Right hindlimb (tissue), 1 donor: ENCODE data around the gene CACNG1.
"Not testable (repeated sequence)": the region's sequence is repeated elsewhere in the genome, so short reads cannot be mapped to it uniquely, and the experiment has no call there.

Source experiments
- DNase-seq: peaks from one replicate; pipeline ENCODE4 v3.0.0-alpha.2; 2018

The CACNG1 gene

GRCh38 chr17:67026341-67026740 lies 18.0 kb upstream of the CACNG1 start:
- DNase-seq: no peak

DNA sequence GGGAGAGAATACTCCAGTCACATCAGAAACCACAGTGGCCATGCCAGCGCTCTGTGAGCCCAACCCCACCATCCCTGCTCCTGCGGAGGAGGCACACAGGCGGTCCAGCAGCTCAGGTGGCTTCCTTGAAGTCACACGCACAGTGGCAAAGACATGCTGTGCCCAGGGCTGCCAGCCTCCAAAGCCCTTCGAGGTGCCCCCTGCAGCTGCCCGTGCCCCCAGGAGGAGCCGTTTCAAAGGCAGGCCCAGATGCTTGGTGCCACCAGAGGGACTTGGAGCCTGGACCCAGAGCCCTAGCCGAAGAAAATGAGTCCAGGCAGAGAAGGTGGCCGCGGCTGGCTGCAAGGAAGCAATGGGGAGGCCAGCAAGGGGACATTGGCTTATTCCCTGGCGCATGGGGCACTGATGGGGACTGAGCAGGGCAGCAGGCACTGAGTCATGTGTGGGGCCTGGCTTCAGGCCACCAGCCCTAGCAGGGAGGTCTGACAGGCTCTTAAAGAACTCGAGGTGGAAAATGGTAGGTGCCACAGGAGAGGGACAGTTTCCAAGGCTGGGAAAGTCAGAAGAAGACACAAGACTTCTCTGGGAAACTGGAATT lies 17.2 kb upstream of the CACNG1 start:
- no peak for DNase-seq

DNA sequence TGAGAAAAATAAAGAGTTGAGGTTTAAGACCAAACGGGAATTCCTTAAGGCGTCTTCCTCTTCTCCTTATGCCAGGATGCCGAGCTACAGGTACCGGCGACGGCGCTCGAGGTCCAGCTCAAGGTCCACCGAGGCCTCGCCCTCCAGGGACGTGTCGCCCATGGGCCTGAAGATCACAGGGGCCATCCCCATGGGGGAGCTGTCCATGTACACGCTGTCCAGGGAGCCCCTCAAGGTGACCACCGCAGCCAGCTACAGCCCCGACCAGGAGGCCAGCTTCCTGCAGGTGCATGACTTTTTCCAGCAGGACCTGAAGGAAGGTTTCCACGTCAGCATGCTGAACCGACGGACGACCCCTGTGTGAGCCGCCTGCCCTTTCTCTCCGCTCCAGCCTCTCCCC lies 13.7 kb upstream of the CACNG1 start:
- DNase-seq: no peak

- DNase-seq: no peak
Observed at GRCh38 chr17:67032382-67032781, 12.0 kb upstream of the CACNG1 start.

GRCh38 chr17:67032985-67033384 lies 11.4 kb upstream of the CACNG1 start:
- no peak for DNase-seq

GRCh38 chr17:67033613-67034012 lies 10.7 kb upstream of the CACNG1 start:
- DNase-seq: no peak

- no peak for DNase-seq
Observed at GRCh38 chr17:67035131-67036083, 8.9 kb upstream of the CACNG1 start.

GRCh38 chr17:67038861-67039365 lies 5.4 kb upstream of the CACNG1 start:
- DNase-seq: no peak

DNA sequence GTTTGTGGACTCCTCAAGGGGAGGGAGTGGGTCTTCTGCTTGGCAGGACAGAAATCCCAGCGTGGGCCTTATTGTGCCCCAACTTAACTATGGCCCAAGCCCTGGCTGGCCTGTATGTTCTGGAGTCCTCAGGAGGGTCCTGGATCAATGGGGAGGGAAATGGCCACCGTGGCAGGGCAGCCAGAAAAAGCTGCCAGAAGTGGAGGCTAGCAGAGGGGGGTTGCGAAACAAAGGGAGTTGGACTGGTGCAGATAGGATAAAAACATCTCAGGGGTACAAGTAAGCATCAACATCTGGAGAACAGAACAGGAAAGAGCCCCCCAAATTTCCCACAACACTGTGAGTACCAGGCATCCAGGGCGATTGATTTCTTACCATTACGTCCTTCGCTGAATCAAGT lies 3.7 kb upstream of the CACNG1 start:
- DNase-seq: no peak

GRCh38 chr17:67041119-67041518 lies 3.2 kb upstream of the CACNG1 start:
- not testable (repeated sequence) for DNase-seq

DNA sequence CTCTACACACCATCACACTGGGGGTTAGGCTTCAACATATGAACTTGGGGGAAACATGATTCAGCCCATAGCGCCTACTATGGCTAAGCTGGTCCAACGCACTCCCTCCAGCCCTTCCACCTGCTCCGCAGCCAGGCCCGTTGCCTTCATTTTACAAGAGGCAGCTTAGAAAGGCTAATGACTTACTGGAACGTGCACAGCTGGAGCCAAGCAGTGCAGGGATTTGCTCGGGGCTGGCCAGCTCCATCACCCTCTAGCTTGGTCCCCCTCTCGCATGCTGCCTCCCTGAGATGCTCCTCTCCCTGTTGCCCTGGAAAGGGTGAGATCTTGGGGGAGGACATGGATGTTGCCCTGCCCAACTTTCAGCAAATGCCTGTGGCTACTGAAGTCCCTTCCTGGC lies 2.8 kb upstream of the CACNG1 start:
- DNase-seq: no peak

DNA sequence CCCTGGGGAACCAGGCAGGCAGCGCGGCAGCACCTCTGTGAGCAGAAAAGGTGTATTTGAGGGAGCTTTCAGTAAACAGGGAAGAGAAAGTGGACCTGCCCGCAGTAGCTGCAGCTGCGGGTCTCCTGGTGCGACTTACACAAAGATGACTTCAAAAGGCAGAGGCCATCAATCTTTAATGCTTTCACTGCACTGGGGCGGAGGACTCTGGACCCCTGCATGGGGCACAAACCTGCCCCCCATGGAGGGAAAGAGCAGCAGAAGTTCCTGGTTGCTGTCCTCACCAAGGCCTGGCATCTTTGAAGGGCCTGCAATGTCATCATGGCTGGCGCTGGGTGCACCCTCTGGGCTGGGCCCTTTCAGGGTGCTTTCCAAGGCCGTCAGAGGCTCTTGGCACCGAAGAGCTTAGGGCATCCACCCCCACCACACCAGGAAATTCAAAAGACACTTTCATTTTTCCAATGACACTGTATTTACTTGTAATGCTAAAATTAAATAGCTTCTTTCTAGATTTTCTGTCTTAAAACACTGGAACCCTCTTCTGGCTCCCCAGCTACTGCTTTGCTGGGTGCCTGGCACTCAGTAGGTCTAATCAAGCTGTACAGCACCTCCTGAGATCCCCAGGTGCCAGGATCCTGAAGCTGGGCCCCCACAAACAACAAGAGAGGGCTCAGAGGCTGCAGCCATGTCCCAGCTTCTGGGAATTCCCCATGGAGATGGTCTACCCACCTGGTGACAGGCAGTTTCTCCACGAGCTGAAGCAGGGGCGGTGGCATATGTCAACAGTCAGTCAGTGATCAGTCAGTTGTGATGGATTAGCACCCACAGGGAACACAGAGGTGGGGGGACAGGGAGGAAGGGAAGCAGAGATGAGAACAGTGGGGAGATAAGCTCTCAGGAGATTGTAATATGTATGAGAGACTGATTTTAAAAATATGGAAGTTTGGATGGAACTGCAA lies 2.1 kb upstream of the CACNG1 start:
- no peak for DNase-seq

GRCh38 chr17:67043283-67043682 lies 1.1 kb upstream of the CACNG1 start:
- DNase-seq: no peak

DNA sequence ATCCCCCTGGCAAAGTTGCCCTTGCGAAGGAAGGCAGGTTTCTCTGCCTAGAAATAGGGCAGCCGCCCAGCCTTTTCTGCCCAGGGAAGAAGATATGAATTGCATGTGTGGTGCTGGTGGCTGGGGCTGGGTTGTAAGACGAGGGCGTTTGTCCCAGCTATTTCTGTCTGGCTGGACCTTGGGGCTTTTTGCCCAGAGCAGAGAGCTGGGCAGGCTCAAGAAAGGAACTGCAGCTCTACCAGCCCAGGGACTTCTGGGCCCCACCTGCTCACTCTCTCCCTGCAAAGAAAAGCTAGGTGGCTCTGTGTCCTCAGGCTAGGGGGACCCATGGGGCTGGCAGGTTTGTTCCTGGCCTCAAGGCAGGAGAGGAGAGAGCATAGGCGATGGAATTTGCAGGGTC lies 586 bp downstream of the CACNG1 start:
- no peak for DNase-seq

- DNase-seq: peak; percentile 63
Observed at GRCh38 chr17:67046398-67046797, 2.0 kb downstream of the CACNG1 start.

GRCh38 chr17:67047382-67047781 lies 3.0 kb downstream of the CACNG1 start:
- DNase-seq: no peak

- DNase-seq: no peak
Observed at GRCh38 chr17:67049025-67049739, 4.8 kb downstream of the CACNG1 start.

DNA sequence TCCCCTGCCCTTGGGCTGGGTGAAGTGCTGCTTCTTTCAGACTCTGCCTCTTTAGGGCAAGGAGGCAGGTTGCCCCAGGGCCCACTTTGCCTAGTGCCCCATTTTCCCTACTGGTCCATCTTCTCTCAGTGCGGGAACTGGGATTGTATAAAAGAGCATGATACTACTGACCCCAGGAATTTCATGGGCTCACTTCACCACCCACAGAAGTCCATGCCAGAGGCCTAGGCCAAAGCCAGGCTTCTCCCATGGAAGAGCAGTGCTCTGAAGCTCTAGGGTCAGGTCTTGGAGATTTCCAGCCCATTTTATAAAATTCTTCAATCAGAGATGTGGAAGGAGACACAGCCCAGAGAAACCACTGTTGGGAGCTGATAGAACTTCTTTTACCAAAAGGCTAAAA lies 5.7 kb downstream of the CACNG1 start:
- no peak for DNase-seq

DNA sequence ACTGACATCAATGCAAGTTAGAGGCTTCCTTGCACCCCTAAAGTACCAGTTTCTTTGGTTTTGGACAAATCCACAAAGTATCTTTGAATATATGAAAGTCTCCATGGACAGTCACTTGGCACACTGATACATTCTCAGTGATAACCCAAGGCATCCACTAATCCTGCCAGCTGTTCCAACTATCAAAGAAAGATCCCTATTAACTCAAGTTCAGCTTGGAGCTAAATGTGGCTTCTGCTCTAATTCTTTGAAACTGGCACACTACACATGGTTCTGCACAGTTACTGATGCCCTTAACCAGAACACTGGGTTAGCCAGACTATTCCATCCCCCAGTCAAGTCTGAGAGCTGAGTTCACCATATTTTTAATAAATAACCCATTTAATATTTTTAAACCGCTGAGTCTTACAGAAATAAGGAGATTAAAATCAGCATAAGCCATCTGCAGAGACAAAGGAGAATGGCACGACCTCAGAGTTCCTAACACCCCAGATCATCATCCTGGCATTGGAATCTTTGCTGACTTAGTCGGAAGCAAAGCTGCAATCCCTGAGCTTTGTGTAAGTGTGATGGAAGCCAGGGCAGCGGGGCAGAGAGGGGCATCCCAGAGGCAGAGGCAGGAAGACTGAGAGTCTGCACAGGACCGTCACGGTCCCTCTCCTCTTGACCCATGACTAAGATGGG lies 6.3 kb downstream of the CACNG1 start:
- DNase-seq: no peak

- DNase-seq: no peak
Observed at GRCh38 chr17:67051155-67051538, 6.8 kb downstream of the CACNG1 start.

GRCh38 chr17:67051837-67052236 lies 7.5 kb downstream of the CACNG1 start:
- DNase-seq: no peak
